WTC11 (cell line): Measurements from ENCODE around the gene LMBRD1. TPM values are rescaled to one million over a fixed set of nuclear protein-coding genes. Genes with fewer than 3 reads are reported as not detected.

Experiments
- ATAC-seq: fragments of 200-7000 bp; cut with Tn5 transposase; 2 replicates; pipeline ENCODE4 v1.10.0; 2021; ENCODE audit warnings: mild to moderate bottlenecking, moderate library complexity
- CTCF ChIA-PET: fragments of 300-600 bp; sonication (Branson Sonifier 250); formaldehyde crosslinking; loops from one replicate; lab custom pipeline; 2021; ENCODE audit warnings: antibody characterized with exemption; lab: Charles Lee
- POLR2A ChIA-PET: fragments of 350-600 bp; sonication (Branson Sonifier 250); formaldehyde crosslinking; loops from one replicate; lab custom pipeline; 2021; ENCODE audit warnings: antibody characterized with exemption; lab: Charles Lee
- DNase-seq: peaks from one replicate; pipeline ENCODE4 v3.0.0; 2021; ENCODE audit warnings: low spot score
- H3K27ac Mint-ChIP-seq: 2 replicates; pipeline ENCODE4 v1.8.0; 2021; ENCODE audit warnings: mixed read lengths
- H3K27me3 Mint-ChIP-seq: 2 replicates; pipeline ENCODE4 v1.8.0; 2021; ENCODE audit warnings: low read depth, mild to moderate bottlenecking, moderate library complexity, mixed read lengths
- H3K36me3 Mint-ChIP-seq: 2 replicates; pipeline ENCODE4 v1.8.0; 2021; ENCODE audit warnings: mixed read lengths
- H3K4me1 Mint-ChIP-seq: 2 replicates; pipeline ENCODE4 v1.8.0; 2022; ENCODE audit warnings: mixed read lengths
- H3K4me3 Mint-ChIP-seq: 2 replicates; pipeline ENCODE4 v1.8.0; 2021; ENCODE audit warnings: mild to moderate bottlenecking, moderate library complexity, mixed read lengths
- H3K9me3 Mint-ChIP-seq: 2 replicates; pipeline ENCODE4 v1.8.0; 2021; ENCODE audit warnings: mixed read lengths
- HMGXB4 ChIP-seq: sonication (generic); formaldehyde crosslinking; IDR thresholded peaks from 2 replicates; pipeline ENCODE4 v1.8.1; 2023; ENCODE audit warnings: mild to moderate bottlenecking, moderate library complexity, missing genetic modification reagents
- MAX ChIP-seq: sonication (generic); formaldehyde crosslinking; IDR thresholded peaks from 2 replicates; pipeline ENCODE4 v1.8.0; 2022; ENCODE audit warnings: mild to moderate bottlenecking, missing genetic modification reagents
- SOX15 ChIP-seq: fragments of 250-450 bp; sonication (Bioruptor Pico); IDR thresholded peaks from 2 replicates; pipeline ENCODE4 v1.9.0; 2021; ENCODE audit warnings: mild to moderate bottlenecking
- TP53 ChIP-seq: sonication (generic); formaldehyde crosslinking; IDR thresholded peaks from 2 replicates; pipeline ENCODE4 v1.8.1; 2023; ENCODE audit warnings: mild to moderate bottlenecking, missing genetic modification reagents
- ZBTB21 ChIP-seq: sonication (generic); formaldehyde crosslinking; IDR thresholded peaks from 2 replicates; pipeline ENCODE4 v1.8.1; 2023; ENCODE audit warnings: mild to moderate bottlenecking, missing genetic modification reagents, borderline replicate concordance
- total RNA-seq: library from RNA; stranded (reverse); gene quantifications from 3 replicates; pipeline ENCODE4 v1.2.3, GENCODE V29; 2021
- TF ChIP-seq, protein P1 (sequence below): sonication (generic); formaldehyde crosslinking; IDR thresholded peaks from 2 replicates; pipeline ENCODE4 v1.8.1; 2023; ENCODE audit warnings: mild to moderate bottlenecking, missing genetic modification reagents
- TF ChIP-seq, protein P2 (sequence below): sonication (generic); formaldehyde crosslinking; IDR thresholded peaks from 2 replicates; pipeline ENCODE4 v1.8.0; 2022; ENCODE audit warnings: missing genetic modification reagents
- TF ChIP-seq, protein P3 (sequence below): fragments of 250-450 bp; sonication (Bioruptor Pico); IDR thresholded peaks from 2 replicates; pipeline ENCODE4 v1.9.0; 2021; ENCODE audit warnings: mild to moderate bottlenecking

Gene LMBRD1
- total RNA-seq, 1 experiment from 2014 or later = 15.0 TPM

GRCh38 chr6:69631552-69632346, 165.1 kb downstream of the LMBRD1 start:
- no peak for DNase-seq

More at GRCh38 chr6:69631552-69632346, 165.1 kb downstream of the LMBRD1 start:
- TF ChIP-seq, protein P1, sequence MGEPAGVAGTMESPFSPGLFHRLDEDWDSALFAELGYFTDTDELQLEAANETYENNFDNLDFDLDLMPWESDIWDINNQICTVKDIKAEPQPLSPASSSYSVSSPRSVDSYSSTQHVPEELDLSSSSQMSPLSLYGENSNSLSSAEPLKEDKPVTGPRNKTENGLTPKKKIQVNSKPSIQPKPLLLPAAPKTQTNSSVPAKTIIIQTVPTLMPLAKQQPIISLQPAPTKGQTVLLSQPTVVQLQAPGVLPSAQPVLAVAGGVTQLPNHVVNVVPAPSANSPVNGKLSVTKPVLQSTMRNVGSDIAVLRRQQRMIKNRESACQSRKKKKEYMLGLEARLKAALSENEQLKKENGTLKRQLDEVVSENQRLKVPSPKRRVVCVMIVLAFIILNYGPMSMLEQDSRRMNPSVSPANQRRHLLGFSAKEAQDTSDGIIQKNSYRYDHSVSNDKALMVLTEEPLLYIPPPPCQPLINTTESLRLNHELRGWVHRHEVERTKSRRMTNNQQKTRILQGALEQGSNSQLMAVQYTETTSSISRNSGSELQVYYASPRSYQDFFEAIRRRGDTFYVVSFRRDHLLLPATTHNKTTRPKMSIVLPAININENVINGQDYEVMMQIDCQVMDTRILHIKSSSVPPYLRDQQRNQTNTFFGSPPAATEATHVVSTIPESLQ (CRISPR knock-in tag) = no peak
- TF ChIP-seq SOX15 (CRISPR knock-in tag) (no peak), HMGXB4 (no peak), TP53 (CRISPR knock-in tag) (no peak), MAX (CRISPR knock-in tag) (no peak), ZBTB21 (CRISPR knock-in tag) (no peak)
- TF ChIP-seq, protein P2, sequence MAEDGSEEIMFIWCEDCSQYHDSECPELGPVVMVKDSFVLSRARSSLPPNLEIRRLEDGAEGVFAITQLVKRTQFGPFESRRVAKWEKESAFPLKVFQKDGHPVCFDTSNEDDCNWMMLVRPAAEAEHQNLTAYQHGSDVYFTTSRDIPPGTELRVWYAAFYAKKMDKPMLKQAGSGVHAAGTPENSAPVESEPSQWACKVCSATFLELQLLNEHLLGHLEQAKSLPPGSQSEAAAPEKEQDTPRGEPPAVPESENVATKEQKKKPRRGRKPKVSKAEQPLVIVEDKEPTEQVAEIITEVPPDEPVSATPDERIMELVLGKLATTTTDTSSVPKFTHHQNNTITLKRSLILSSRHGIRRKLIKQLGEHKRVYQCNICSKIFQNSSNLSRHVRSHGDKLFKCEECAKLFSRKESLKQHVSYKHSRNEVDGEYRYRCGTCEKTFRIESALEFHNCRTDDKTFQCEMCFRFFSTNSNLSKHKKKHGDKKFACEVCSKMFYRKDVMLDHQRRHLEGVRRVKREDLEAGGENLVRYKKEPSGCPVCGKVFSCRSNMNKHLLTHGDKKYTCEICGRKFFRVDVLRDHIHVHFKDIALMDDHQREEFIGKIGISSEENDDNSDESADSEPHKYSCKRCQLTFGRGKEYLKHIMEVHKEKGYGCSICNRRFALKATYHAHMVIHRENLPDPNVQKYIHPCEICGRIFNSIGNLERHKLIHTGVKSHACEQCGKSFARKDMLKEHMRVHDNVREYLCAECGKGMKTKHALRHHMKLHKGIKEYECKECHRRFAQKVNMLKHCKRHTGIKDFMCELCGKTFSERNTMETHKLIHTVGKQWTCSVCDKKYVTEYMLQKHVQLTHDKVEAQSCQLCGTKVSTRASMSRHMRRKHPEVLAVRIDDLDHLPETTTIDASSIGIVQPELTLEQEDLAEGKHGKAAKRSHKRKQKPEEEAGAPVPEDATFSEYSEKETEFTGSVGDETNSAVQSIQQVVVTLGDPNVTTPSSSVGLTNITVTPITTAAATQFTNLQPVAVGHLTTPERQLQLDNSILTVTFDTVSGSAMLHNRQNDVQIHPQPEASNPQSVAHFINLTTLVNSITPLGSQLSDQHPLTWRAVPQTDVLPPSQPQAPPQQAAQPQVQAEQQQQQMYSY = no peak
- TF ChIP-seq, protein P3, sequence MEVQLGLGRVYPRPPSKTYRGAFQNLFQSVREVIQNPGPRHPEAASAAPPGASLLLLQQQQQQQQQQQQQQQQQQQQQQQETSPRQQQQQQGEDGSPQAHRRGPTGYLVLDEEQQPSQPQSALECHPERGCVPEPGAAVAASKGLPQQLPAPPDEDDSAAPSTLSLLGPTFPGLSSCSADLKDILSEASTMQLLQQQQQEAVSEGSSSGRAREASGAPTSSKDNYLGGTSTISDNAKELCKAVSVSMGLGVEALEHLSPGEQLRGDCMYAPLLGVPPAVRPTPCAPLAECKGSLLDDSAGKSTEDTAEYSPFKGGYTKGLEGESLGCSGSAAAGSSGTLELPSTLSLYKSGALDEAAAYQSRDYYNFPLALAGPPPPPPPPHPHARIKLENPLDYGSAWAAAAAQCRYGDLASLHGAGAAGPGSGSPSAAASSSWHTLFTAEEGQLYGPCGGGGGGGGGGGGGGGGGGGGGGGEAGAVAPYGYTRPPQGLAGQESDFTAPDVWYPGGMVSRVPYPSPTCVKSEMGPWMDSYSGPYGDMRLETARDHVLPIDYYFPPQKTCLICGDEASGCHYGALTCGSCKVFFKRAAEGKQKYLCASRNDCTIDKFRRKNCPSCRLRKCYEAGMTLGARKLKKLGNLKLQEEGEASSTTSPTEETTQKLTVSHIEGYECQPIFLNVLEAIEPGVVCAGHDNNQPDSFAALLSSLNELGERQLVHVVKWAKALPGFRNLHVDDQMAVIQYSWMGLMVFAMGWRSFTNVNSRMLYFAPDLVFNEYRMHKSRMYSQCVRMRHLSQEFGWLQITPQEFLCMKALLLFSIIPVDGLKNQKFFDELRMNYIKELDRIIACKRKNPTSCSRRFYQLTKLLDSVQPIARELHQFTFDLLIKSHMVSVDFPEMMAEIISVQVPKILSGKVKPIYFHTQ (CRISPR knock-in tag) = no peak
- Mint-ChIP-seq H3K4me1 (peaks cover 14% of the 10 kb centered on the region), H3K4me3 (no peak overlapping the region), H3K27ac (no peak overlapping the region; the same call in 1 of the 2 replicates), H3K9me3 (peaks cover 5% of the 10 kb centered on the region), H3K27me3 (no peaks in the 10 kb centered on the region), H3K36me3 (no peaks in the 10 kb centered on the region)
- ATAC-seq = peak; percentile 60
- ChIA-PET CTCF (no interaction called here), POLR2A (no interaction called here)
